ENCODE results near the gene CLEC3B. TPM values are rescaled to one million over a fixed set of nuclear protein-coding genes. Genes with fewer than 3 reads are reported as not detected.

The CLEC3B gene
- total RNA-seq, 2 experiments from 2014 or later: 0.30 to 0.37 TPM

- peaks cover 61% of the 10 kb centered on the region for H3K36me3 Mint-ChIP-seq (ENCODE audit: low read depth)
- no peaks in the 10 kb centered on the region for H3K9me3 Mint-ChIP-seq
- CTCF ChIA-PET: interaction anchor here (0.6 to 1.8 kb wide), 5 partner anchors 8 to 46 kb away, joined by 3 to 8 read pairs (median 4); partner anchors contain the start of genes EXOSC7 and ZDHHC3
Measured at GRCh38 chr3:44992555-44993470, 33.3 kb upstream of the CLEC3B start.

GRCh38 chr3:44993471-44994205 is 32.5 kb upstream of the CLEC3B start:
- DNase-seq: no peak
- Mint-ChIP-seq H3K27ac (no peak overlapping the region), H3K36me3 (ENCODE audit: low read depth) (peaks cover 62% of the 10 kb centered on the region), H3K4me3 (no peak overlapping the region), H3K9me3 (no peaks in the 10 kb centered on the region), H3K27me3 (no peaks in the 10 kb centered on the region), H3K4me1 (peaks cover 46% of the 10 kb centered on the region)
- POLR2A ChIA-PET: no interaction called here
- CTCF ChIA-PET: no interaction called here

More at GRCh38 chr3:44992555-44993470, 33.3 kb upstream of the CLEC3B start:
- Mint-ChIP-seq H3K27ac (no peak overlapping the region), H3K4me3 (no peak overlapping the region), H3K4me1 (peaks cover 46% of the 10 kb centered on the region), H3K27me3 (no peaks in the 10 kb centered on the region)
- DNase-seq: no peak
- POLR2A ChIA-PET: interaction anchor here (0.7 kb wide), 1 partner anchor 1639 kb away, joined by 4 read pairs; no protein-coding TSS in a partner anchor

GRCh38 chr3:44995142-44995770 is 30.8 kb upstream of the CLEC3B start:
- Mint-ChIP-seq H3K4me3 (no peak overlapping the region), H3K9me3 (no peaks in the 10 kb centered on the region)

GRCh38 chr3:44996556-44996969 is 29.5 kb upstream of the CLEC3B start:
- ChIA-PET POLR2A (interaction anchor here (0.5 to 0.6 kb wide), 2 partner anchors 20 to 601 kb away, joined by 4 to 6 read pairs; no protein-coding TSS in a partner anchor), CTCF (interaction anchor here (1.3 to 1.8 kb wide), 3 partner anchors 10 to 659 kb away, joined by 4 to 7 read pairs (median 5); no protein-coding TSS in a partner anchor)
- Mint-ChIP-seq H3K27ac (no peak overlapping the region), H3K9me3 (no peaks in the 10 kb centered on the region), H3K4me1 (peaks cover 35% of the 10 kb centered on the region), H3K27me3 (no peaks in the 10 kb centered on the region), H3K36me3 (ENCODE audit: low read depth) (peaks cover 65% of the 10 kb centered on the region), H3K4me3 (no peak overlapping the region)
- no peak for DNase-seq

More at GRCh38 chr3:44995142-44995770, 30.8 kb upstream of the CLEC3B start:
- Mint-ChIP-seq H3K27me3 (no peaks in the 10 kb centered on the region), H3K27ac (no peak overlapping the region), H3K4me1 (peaks cover 46% of the 10 kb centered on the region), H3K36me3 (ENCODE audit: low read depth) (peaks cover 68% of the 10 kb centered on the region)
- no peak for DNase-seq
- CTCF ChIA-PET: no interaction called here
- POLR2A ChIA-PET: no interaction called here

GRCh38 chr3:44999782-45000181 is 26.3 kb upstream of the CLEC3B start:
- POLR2A ChIA-PET: no interaction called here
- Mint-ChIP-seq H3K9me3 (peaks cover 2% of the 10 kb centered on the region), H3K36me3 (ENCODE audit: low read depth) (peaks cover 64% of the 10 kb centered on the region), H3K4me1 (peaks cover 25% of the 10 kb centered on the region), H3K4me3 (no peak overlapping the region), H3K27me3 (no peaks in the 10 kb centered on the region), H3K27ac (no peak overlapping the region)
- CTCF ChIA-PET: no interaction called here
- DNase-seq: no peak

GRCh38 chr3:45000823-45001222 is 25.3 kb upstream of the CLEC3B start:
- Mint-ChIP-seq H3K36me3 (ENCODE audit: low read depth) (peaks cover 69% of the 10 kb centered on the region), H3K4me1 (peaks cover 30% of the 10 kb centered on the region), H3K27ac (peak overlapping the region; percentile 36), H3K4me3 (no peak overlapping the region), H3K9me3 (peaks cover 7% of the 10 kb centered on the region), H3K27me3 (no peaks in the 10 kb centered on the region)
- POLR2A ChIA-PET: no interaction called here
- DNase-seq: no peak
- CTCF ChIA-PET: interaction anchor here (1.3 kb wide), 1 partner anchor 8 kb away, joined by 3 read pairs; no protein-coding TSS in a partner anchor

- DNase-seq: no peak
- Mint-ChIP-seq H3K27me3 (no peaks in the 10 kb centered on the region), H3K4me1 (peaks cover 24% of the 10 kb centered on the region), H3K27ac (no peak overlapping the region), H3K9me3 (peaks cover 7% of the 10 kb centered on the region), H3K36me3 (ENCODE audit: low read depth) (peaks cover 63% of the 10 kb centered on the region), H3K4me3 (no peak overlapping the region)
- ChIA-PET POLR2A (no interaction called here), CTCF (interaction anchor here (1.3 kb wide), 1 partner anchor 9 kb away, joined by 3 read pairs; no protein-coding TSS in a partner anchor)
Measured at GRCh38 chr3:45001738-45002137, 24.4 kb upstream of the CLEC3B start.

GRCh38 chr3:45002139-45002660 is 23.9 kb upstream of the CLEC3B start:
- POLR2A ChIA-PET: no interaction called here
- peaks cover 24% of the 10 kb centered on the region for H3K4me1 Mint-ChIP-seq
- H3K9me3 Mint-ChIP-seq: peaks cover 7% of the 10 kb centered on the region
- peak overlapping the region; percentile 15 for H3K27ac Mint-ChIP-seq
- CTCF ChIA-PET: no interaction called here
- no peaks in the 10 kb centered on the region for H3K27me3 Mint-ChIP-seq
- H3K4me3 Mint-ChIP-seq: no peak overlapping the region
- no peak for DNase-seq
- peaks cover 65% of the 10 kb centered on the region for H3K36me3 Mint-ChIP-seq (ENCODE audit: low read depth)

- Mint-ChIP-seq H3K4me1 (peaks cover 25% of the 10 kb centered on the region), H3K4me3 (no peak overlapping the region), H3K36me3 (ENCODE audit: low read depth) (peaks cover 64% of the 10 kb centered on the region), H3K27ac (peak overlapping the region; percentile 15), H3K9me3 (peaks cover 7% of the 10 kb centered on the region), H3K27me3 (no peaks in the 10 kb centered on the region)
- no peak for DNase-seq
- ChIA-PET CTCF (no interaction called here), POLR2A (no interaction called here)
Measured at GRCh38 chr3:45002720-45003119, 23.4 kb upstream of the CLEC3B start.

GRCh38 chr3:45003406-45003805 is 22.7 kb upstream of the CLEC3B start:
- peaks cover 7% of the 10 kb centered on the region for H3K9me3 Mint-ChIP-seq
- POLR2A ChIA-PET: no interaction called here
- peaks cover 65% of the 10 kb centered on the region for H3K36me3 Mint-ChIP-seq (ENCODE audit: low read depth)
- no peak overlapping the region for H3K4me3 Mint-ChIP-seq
- H3K4me1 Mint-ChIP-seq: peaks cover 26% of the 10 kb centered on the region
- no peak for DNase-seq
- CTCF ChIA-PET: no interaction called here
- peak overlapping the region; percentile 58 for H3K27ac Mint-ChIP-seq
- no peaks in the 10 kb centered on the region for H3K27me3 Mint-ChIP-seq

- peaks cover 26% of the 10 kb centered on the region for H3K4me1 Mint-ChIP-seq
- POLR2A ChIA-PET: no interaction called here
- DNase-seq: no peak
- no peaks in the 10 kb centered on the region for H3K27me3 Mint-ChIP-seq
- CTCF ChIA-PET: interaction anchor here (0.6 kb wide), 1 partner anchor 27 kb away, joined by 3 read pairs; no protein-coding TSS in a partner anchor
- H3K4me3 Mint-ChIP-seq: no peak overlapping the region
- no peak overlapping the region for H3K27ac Mint-ChIP-seq
- H3K9me3 Mint-ChIP-seq: peaks cover 7% of the 10 kb centered on the region
- peaks cover 63% of the 10 kb centered on the region for H3K36me3 Mint-ChIP-seq (ENCODE audit: low read depth)
Measured at GRCh38 chr3:45003859-45004258, 22.2 kb upstream of the CLEC3B start.

- H3K4me3 Mint-ChIP-seq: no peak overlapping the region
- peak overlapping the region; percentile 74 for H3K27ac Mint-ChIP-seq
- no peaks in the 10 kb centered on the region for H3K27me3 Mint-ChIP-seq
- no peak for DNase-seq
- ChIA-PET CTCF (no interaction called here), POLR2A (no interaction called here)
- peaks cover 67% of the 10 kb centered on the region for H3K36me3 Mint-ChIP-seq (ENCODE audit: low read depth)
- peaks cover 33% of the 10 kb centered on the region for H3K4me1 Mint-ChIP-seq
- H3K9me3 Mint-ChIP-seq: peaks cover 7% of the 10 kb centered on the region
Measured at GRCh38 chr3:45007091-45007490, 19.0 kb upstream of the CLEC3B start.
